Esophagus squamous epithelium (tissue), 5 donors: ENCODE results near the gene OR10H5. TPM values are rescaled to one million over a fixed set of nuclear protein-coding genes. Genes with fewer than 3 reads are reported as not detected.
"Not testable (repeated sequence)": the region's sequence is repeated elsewhere in the genome, so short reads cannot be mapped to it uniquely, and the experiment has no call there.

Experiments
- DNase-seq: peaks from one replicate; lab custom pipeline; 2025; lab: John Stamatoyannopoulos, UW
- H3K27ac ChIP-seq, 4 donors: fragments of 200-600 bp; sonication (generic); one replicate each; pipeline ENCODE4 v1.5.1; 2016 to 2019; ENCODE audit warnings: mild to moderate bottlenecking in 1 of 4
- H3K27me3 ChIP-seq, 4 donors: fragments of 200-600 bp; sonication (generic); 1 replicate in 3 of 4; 2 replicates in 1 of 4; pipeline versions ENCODE4 v1.5.1 to v1.6.0; 2017 to 2021; ENCODE audit warnings: antibody characterized with exemption in 1 of 4
- H3K36me3 ChIP-seq, 3 donors: fragments of 200-600 bp; sonication (generic); one replicate each; pipeline ENCODE4 v1.5.1; 2016 to 2019
- H3K4me1 ChIP-seq, 3 donors: fragments of 200-600 bp; sonication (generic); one replicate each; pipeline ENCODE4 v1.5.1; 2017 to 2019
- H3K4me3 ChIP-seq, 4 donors: fragments of 200-600 bp; sonication (generic); 1 replicate in 3 of 4; 2 replicates in 1 of 4; pipeline ENCODE4 v1.5.1; 2016 to 2019; ENCODE audit warnings: mild to moderate bottlenecking in 2 of 4, moderate library complexity in 1 of 4
- H3K9me3 ChIP-seq, 3 donors: fragments of 200-600 bp; sonication (generic); one replicate each; pipeline ENCODE4 v1.5.1; 2016 to 2019
- POLR2A ChIP-seq, 4 donors: fragments of 450-650 bp; IDR thresholded peaks; one replicate each; pipeline ENCODE4 v1.6.1; 2017; ENCODE audit warnings: antibody characterized with exemption in 4 of 4, mild to moderate bottlenecking in 4 of 4, moderate library complexity in 3 of 4
- WGBS, 2 donors: methylation state at CpG; one replicate each; pipeline ENCODE4 v1.1.5; 2018; 5-methylcytosine and 5-hydroxymethylcytosine counted together
- intact Hi-C: fragments of 100-400 bp; cut with DNase I; formaldehyde crosslinking; loops from one replicate; pipeline ENCODE4 v1.15.0; 2022
- total RNA-seq, 4 donors: library from RNA; depleted of rRNA; stranded (reverse); fragments of >200 nt; gene quantifications; one replicate each; pipeline ENCODE4 v1.1.0, GENCODE V29; 2016
- TF ChIP-seq, protein P1 (sequence below), 6 experiments: fragments of 450-650 bp in 4 of 6; fragments of 200-600 bp in 2 of 6; sonication (generic) in 2 of 6; IDR thresholded peaks; one replicate each; pipeline ENCODE4 v1.5.1; 2016 to 2019; ENCODE audit warnings: antibody characterized with exemption in 6 of 6, mild to moderate bottlenecking in 4 of 6, moderate library complexity in 4 of 6
- donor health status: DM: yes; HTN: yes; CAD: no.

The OR10H5 gene
- total RNA-seq, 4 donors from 2014 or later = not detected

DNA sequence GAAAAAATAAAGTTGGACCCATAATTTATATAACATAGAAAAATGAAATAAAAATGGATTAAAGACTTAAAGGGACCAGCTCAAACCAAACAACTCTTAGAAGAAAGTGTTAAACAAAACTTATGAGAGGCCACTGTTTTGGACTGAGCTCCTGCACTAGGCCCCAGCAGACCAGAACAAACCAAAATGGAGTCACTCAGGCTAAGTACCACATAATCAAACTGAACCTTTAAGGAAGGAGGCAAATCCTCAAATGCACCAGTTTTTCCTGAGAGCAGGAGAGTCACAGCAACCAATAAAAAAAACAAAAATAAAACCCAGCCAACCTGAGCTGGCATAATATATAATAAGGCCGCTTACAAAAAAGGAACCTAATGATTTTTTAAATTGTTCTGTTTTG is 38.3 kb downstream of the OR10H5 start:
- TF ChIP-seq, protein P1, sequence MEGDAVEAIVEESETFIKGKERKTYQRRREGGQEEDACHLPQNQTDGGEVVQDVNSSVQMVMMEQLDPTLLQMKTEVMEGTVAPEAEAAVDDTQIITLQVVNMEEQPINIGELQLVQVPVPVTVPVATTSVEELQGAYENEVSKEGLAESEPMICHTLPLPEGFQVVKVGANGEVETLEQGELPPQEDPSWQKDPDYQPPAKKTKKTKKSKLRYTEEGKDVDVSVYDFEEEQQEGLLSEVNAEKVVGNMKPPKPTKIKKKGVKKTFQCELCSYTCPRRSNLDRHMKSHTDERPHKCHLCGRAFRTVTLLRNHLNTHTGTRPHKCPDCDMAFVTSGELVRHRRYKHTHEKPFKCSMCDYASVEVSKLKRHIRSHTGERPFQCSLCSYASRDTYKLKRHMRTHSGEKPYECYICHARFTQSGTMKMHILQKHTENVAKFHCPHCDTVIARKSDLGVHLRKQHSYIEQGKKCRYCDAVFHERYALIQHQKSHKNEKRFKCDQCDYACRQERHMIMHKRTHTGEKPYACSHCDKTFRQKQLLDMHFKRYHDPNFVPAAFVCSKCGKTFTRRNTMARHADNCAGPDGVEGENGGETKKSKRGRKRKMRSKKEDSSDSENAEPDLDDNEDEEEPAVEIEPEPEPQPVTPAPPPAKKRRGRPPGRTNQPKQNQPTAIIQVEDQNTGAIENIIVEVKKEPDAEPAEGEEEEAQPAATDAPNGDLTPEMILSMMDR (IDR thresholded peaks at IDR 0.05) = no peak
- TF ChIP-seq POLR2A (IDR thresholded peaks at IDR 0.05) = no peak
- WGBS, 2 donors = 33 to 100% methylated on average over 1 of the region's 1 CpG
- H3K27ac ChIP-seq = no peak overlapping the region
- H3K36me3 ChIP-seq = no peaks in the 10 kb centered on the region
- H3K4me3 ChIP-seq = no peak overlapping the region
- H3K4me1 ChIP-seq = peaks cover 0 to 12% (median 0%) of the 10 kb centered on the region in 3 donors
- DNase-seq = no peak
- H3K9me3 ChIP-seq = no peaks in the 10 kb centered on the region
- intact Hi-C loops = no loop called here
- peaks cover 0 to 21% (median 0%) of the 10 kb centered on the region in 4 donors for H3K27me3 ChIP-seq

DNA sequence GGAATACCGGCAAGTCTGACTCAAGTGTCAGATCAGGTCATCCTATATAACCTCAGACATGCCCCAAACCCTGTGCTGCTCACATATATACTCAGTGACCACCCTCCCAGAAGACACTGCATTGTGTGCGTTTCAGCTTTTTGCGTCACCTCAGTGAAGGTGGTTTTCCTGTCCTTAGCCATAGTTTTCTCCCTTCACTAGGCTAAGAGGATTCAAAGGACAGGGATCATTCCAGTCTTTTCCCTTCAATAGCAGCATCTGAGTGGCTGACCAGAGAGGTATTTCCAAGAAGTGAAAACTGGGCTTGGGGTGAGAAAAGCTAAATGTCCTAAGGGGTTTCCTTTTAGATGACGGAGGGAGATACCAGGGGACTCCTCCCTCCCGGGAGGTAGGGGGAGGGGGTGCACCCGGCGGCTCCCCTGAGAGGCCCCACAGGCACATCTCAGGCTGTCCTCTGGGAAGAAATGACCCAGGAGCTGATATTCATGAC is 40.7 kb downstream of the OR10H5 start:
- H3K27me3 ChIP-seq = peaks cover 0 to 21% (median 0%) of the 10 kb centered on the region in 4 donors
- TF ChIP-seq, protein P1 (IDR thresholded peaks at IDR 0.05) = no peak
- no peak for TF ChIP-seq POLR2A (IDR thresholded peaks at IDR 0.05)
- H3K36me3 ChIP-seq = no peaks in the 10 kb centered on the region
- no peak for DNase-seq
- H3K27ac ChIP-seq = peak overlapping the region in 3 of 4 donors; percentile 40 to 66 (median 43)
- H3K9me3 ChIP-seq = no peaks in the 10 kb centered on the region
- no peak overlapping the region for H3K4me3 ChIP-seq
- WGBS, 2 donors = 49 to 55% methylated on average over 6 to 7 of the region's 7 CpGs
- intact Hi-C loops = no loop called here
- peaks cover 0 to 12% (median 0%) of the 10 kb centered on the region in 3 donors for H3K4me1 ChIP-seq

DNA sequence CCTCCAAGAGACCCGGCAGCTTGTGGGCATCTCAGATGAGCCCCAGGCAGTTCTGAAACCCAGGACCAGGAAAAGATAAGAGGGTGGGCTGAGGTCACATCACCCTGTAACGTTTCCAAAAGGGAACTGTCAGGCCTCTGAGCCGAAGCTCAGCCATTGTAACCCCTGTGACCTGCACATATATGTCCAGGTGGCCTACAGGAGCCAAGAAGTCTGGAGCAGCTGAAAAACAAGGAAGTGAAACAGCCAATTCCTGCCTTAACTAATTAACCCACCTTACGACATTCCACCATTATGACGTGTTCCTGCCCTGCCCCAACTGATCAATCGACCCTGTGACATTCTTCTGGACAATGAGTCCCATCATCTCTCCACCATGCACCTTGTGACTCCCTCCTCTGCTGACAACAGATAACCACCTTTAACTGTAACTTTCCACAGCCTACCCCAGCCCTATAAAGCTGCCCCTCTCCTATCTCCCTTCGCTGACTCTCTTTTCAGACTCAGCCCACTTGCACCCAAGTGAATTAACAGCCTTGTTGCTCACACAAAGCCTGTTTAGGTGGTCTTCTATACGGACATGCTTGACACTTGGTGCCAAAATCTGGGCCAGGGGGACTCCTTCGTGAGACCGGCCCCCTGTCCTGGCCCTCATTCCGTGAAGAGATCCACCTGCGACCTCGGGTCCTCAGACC is 41.3 kb downstream of the OR10H5 start:
- peak overlapping the region in 3 of 4 donors; percentile 40 to 66 (median 43) for H3K27ac ChIP-seq
- H3K4me3 ChIP-seq, DNase-seq, H3K9me3 ChIP-seq, H3K36me3 ChIP-seq, intact Hi-C loops: not testable (repeated sequence)
- peaks cover 0 to 12% (median 0%) of the 10 kb centered on the region in 3 donors for H3K4me1 ChIP-seq
- peaks cover 0 to 21% (median 0%) of the 10 kb centered on the region in 4 donors for H3K27me3 ChIP-seq
- 46 to 62% methylated on average over 11 to 13 of the region's 13 CpGs for WGBS, 2 donors

DNA sequence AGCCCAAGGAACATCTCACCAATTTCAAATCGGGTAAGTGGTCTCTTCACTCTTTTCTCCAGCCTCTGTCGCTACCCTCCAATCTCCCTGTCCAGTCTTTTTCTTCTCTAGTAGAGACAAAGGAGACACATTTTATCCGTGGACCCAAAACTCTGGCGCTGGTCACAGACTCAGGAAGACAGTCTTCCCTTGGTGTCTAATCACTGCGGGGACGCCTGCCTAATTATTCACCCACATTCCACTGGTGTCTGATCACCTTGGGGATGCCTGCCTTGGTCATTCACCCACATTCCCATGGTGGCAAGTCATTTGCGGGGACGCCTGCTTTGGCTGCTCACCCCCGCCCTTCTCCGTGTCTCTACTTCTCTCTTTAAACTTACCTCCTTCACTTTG is 41.8 kb downstream of the OR10H5 start:
- Histone ChIP-seq H3K9me3 (no peaks in the 10 kb centered on the region), H3K4me3 (no peak overlapping the region), H3K27ac (peak overlapping the region in 1 of 4 donors; percentile 39), H3K27me3 (peaks cover 0 to 21% (median 0%) of the 10 kb centered on the region in 4 donors), H3K4me1 (peaks cover 0 to 12% (median 0%) of the 10 kb centered on the region in 3 donors), H3K36me3 (no peaks in the 10 kb centered on the region)
- WGBS, 2 donors = 87 to 92% methylated on average over 10 of the region's 10 CpGs
- TF ChIP-seq, protein P1 (IDR thresholded peaks at IDR 0.05) = no peak
- no peak for TF ChIP-seq POLR2A (IDR thresholded peaks at IDR 0.05)
- intact Hi-C loops = no loop called here
- no peak for DNase-seq

DNA sequence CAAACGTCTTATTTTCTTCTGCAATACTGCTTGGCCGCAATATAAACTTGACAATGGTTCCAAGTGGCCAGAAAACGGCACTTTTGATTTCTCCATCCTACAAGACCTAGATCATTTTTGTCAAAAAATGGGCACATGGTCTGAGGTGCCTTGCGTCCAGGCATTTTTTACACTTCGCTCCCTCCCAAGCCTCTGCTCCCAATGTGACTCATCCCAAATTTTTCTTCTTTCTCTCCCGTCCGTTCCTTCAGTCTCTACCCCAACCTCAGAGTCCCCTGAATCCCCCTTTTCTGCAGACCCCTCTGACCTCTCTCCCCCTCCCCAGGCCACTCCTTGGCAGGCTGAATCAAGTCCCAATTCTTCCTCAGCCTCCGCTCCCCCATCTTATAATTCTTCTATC is 42.3 kb downstream of the OR10H5 start:
- Histone ChIP-seq H3K4me1 (peaks cover 0 to 12% (median 0%) of the 10 kb centered on the region in 3 donors), H3K27ac (no peak overlapping the region)
- 83% methylated on average over 8 of the region's 8 CpGs for WGBS, 2 donors

More for the DNA sequence above, 42.3 kb downstream of the OR10H5 start:
- Histone ChIP-seq H3K4me3 (no peak overlapping the region), H3K27me3 (peaks cover 0 to 21% (median 0%) of the 10 kb centered on the region in 4 donors), H3K36me3 (no peaks in the 10 kb centered on the region), H3K9me3 (no peaks in the 10 kb centered on the region)
- intact Hi-C loops = no loop called here
- TF ChIP-seq, protein P1 (IDR thresholded peaks at IDR 0.05) = no peak
- TF ChIP-seq POLR2A (IDR thresholded peaks at IDR 0.05) = no peak
- no peak for DNase-seq
